Measurements from ENCODE around the gene SMIM28.

The SMIM28 gene

DNA sequence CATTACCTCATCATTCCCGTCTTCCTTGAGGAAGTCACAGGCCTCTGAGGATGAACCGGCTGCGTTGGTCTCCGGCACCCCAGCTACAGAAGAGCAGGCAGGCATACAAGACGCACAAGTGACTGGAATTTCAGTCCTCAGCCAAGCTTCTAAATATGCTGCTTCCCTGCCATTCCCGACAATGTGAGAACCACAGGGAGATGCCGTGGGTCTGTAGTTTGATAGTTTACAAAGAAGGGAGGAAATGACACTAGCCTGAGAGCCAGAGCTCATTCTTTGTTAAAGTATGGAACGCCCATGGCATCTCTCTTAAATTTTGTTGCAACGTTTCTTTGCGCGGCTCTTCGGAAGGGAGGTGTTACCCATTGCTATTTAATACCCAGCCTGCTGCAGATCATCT, 52.1 kb downstream of the SMIM28 start:
- DNase-seq (ENCODE audit: low read depth): no peak
- no peak overlapping the region for H3K4me3 ChIP-seq (ENCODE audit: low read length)
- TF ChIP-seq, protein P1, sequence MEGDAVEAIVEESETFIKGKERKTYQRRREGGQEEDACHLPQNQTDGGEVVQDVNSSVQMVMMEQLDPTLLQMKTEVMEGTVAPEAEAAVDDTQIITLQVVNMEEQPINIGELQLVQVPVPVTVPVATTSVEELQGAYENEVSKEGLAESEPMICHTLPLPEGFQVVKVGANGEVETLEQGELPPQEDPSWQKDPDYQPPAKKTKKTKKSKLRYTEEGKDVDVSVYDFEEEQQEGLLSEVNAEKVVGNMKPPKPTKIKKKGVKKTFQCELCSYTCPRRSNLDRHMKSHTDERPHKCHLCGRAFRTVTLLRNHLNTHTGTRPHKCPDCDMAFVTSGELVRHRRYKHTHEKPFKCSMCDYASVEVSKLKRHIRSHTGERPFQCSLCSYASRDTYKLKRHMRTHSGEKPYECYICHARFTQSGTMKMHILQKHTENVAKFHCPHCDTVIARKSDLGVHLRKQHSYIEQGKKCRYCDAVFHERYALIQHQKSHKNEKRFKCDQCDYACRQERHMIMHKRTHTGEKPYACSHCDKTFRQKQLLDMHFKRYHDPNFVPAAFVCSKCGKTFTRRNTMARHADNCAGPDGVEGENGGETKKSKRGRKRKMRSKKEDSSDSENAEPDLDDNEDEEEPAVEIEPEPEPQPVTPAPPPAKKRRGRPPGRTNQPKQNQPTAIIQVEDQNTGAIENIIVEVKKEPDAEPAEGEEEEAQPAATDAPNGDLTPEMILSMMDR (conservative IDR thresholded peaks at IDR 0.05; ENCODE audit: low read depth, low read length): no peak

DNA sequence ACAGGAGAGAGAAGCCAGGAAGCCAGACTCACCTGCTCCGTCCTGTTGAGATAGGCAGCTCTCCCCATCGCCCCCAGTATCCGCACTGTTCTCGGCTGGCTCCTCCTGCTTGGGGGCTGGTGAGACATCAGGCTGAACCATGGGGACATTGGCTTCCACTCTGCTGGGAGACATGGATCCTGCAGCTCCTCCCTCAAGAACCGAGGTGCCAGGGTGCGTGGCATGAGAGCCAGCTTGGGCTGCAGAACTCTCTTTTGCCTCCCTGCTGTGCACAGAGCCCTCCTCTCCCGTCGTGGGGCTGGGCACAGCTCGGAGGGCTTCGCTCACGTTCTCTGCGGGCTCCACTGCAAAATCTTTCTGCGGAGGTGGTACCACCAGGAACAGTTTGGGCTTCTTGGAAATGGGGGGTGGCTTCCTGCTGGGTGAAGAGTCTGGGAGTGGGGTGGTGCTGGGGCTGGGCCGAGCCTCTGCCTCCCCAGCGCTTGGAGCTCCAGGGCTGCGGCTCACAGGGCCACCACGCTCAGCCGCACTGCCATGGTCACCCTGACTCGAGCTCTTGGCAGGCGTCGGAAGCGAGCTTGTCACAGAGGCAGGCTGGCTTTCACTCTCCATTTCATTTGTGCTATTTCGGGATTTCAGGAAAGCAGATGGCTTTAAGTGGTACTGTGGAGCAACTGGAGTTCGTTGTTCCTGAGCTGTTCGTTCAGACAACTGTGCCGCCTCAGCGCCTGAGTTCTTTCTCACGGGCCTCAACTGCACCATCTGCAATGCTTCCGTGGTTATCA, 52.8 kb downstream of the SMIM28 start:
- TF ChIP-seq, protein P1 (conservative IDR thresholded peaks at IDR 0.05; ENCODE audit: low read depth, low read length): no peak
- DNase-seq (ENCODE audit: low read depth): no peak
- H3K4me3 ChIP-seq (ENCODE audit: low read length): no peak overlapping the region

DNA sequence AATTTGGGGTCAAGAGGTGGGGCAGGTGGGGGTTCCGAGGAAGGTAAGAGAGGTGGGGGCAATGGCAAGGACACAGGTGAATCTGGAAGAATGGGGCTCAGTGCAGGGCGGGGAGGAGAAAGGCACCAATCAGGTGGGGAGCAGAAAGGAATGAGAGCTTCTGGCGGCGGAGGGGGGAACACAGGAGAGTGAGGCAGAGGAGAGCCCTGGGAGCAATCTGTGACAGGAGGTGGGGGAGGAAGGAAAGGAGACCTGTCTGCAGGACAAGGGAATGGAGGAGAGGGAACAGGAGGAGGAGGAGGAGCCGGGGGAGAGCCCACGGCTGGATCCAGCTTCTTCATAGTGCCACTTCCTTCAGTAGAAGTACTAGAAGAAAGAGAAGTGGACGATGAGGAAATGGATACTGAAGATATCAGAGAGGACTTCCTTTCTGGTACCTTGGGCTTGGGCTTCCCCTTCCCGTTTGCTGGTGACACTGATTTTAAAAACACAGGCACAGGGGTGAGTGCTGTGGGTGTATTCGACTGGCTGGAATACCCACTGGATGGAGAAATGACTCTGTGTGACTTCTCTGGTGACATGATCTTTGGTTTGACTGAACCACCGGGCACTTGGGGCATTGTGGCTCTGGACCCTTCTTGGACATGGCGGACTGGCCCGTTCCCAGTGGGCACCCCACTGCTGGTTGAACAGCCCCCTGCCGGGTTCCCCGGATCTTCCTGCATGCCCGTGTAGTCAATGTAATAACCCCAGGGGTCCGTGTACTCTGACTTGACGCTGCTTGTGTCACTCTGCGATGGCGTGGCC, 53.8 kb downstream of the SMIM28 start:
- TF ChIP-seq, protein P1 (conservative IDR thresholded peaks at IDR 0.05; ENCODE audit: low read depth, low read length): no peak
- DNase-seq (ENCODE audit: low read depth): no peak
- no peak overlapping the region for H3K4me3 ChIP-seq (ENCODE audit: low read length)

DNA sequence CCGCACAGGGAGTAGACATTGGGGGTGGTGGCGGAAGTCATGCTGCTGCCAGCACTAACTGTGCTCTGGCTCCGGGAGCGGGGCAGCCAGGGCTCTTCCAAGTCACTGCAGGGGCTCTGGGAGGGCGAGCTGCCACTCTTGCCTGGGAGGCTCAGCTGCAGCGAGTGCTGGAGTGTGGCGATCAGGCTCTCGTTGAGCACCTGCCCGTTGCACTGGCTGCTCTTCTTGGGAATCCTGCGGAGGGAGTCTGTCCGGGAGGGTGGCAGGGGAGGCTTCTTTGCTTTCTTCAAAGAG, 54.3 kb downstream of the SMIM28 start:
- TF ChIP-seq, protein P1 (conservative IDR thresholded peaks at IDR 0.05; ENCODE audit: low read depth, low read length): no peak
- DNase-seq (ENCODE audit: low read depth): no peak
- no peak overlapping the region for H3K4me3 ChIP-seq (ENCODE audit: low read length)
